GM18505 (cell line): ENCODE data around the gene RPS19BP1.
"Not testable (repeated sequence)": the region's sequence is repeated elsewhere in the genome, so short reads cannot be mapped to it uniquely, and the experiment has no call there.

Experiments
- ATAC-seq: cut with Tn5 transposase; IDR thresholded peaks from one replicate; pipeline ENCODE4 v1.9.1; 2021; ENCODE audit not compliant: unreplicated experiment
- POLR2A ChIP-seq: IDR thresholded peaks from 4 replicates; pipeline ENCODE4 v1.6.1; 2011; ENCODE audit warnings: borderline replicate concordance; ENCODE audit not compliant: insufficient read depth, insufficient read length; ENCODE audit errors: extremely low read depth

RPS19BP1 gene

DNA sequence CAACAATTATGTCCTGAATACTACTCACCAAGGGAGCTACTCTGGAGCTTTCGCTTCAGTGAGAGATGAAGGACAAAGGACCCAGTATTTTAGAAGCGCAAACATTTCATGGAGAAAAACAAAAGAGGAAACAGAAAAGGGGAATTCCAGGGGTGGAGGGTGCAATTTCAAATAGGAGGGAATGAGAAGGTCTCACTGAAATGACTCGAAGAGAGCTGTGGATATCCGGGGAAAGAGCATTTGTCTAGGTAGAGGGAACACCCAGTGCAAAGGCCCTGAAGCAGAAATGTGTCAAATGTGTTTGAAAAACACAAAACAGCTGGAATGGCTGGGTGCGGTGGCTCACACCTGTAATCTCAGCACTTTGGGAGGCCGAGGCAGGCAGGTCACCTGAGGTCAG lies 2.4 kb downstream of the RPS19BP1 start:
- no peak for ATAC-seq
- TF ChIP-seq POLR2A: no peak

- ATAC-seq: no peak
- TF ChIP-seq POLR2A: no peak
Measured at GRCh38 chr22:39529487-39529851, 3.1 kb downstream of the RPS19BP1 start.

DNA sequence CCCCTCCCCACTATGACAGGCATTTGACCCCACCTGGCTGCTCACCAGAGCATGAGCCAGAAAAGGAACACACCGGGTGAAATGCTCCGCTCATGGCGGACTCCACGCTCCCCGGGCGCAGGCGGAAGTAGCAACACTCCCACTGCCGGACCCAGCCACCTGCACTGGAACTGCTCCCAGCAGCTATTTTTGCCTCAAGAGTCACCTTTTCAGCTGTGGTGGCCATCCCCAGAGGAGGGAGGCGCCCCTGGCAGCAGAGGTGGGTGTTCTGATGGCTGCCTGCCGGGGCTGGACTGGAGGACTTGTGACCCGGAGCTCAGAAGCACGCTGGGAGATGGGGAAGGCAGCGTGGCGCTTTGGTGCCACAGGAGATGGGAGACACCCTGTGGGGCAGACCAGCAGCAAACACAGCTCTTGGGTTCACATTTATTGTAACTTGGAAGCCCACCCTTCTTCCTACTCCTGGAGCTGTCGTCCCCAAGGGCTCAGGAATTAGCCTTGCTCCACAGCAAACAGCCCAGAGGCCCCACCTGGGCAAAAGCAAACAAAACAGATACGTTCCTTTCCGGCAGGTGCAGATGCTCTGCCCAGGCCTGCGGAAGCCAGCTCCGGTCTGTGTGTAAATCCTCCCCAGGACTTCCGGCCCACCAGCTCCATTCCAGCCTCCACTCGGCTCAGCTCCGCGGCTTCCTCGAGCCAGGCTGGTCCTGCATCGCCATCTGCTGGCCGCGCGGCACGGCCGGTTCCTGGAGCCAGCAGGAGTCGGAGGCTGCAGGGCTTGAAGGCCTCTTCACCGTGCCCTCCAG lies 3.7 kb downstream of the RPS19BP1 start:
- peak; percentile 28 for ATAC-seq
- TF ChIP-seq POLR2A: no peak

- peak; percentile 54 for TF ChIP-seq POLR2A
- no peak for ATAC-seq
Measured at GRCh38 chr22:39528080-39528661, 4.4 kb downstream of the RPS19BP1 start.

DNA sequence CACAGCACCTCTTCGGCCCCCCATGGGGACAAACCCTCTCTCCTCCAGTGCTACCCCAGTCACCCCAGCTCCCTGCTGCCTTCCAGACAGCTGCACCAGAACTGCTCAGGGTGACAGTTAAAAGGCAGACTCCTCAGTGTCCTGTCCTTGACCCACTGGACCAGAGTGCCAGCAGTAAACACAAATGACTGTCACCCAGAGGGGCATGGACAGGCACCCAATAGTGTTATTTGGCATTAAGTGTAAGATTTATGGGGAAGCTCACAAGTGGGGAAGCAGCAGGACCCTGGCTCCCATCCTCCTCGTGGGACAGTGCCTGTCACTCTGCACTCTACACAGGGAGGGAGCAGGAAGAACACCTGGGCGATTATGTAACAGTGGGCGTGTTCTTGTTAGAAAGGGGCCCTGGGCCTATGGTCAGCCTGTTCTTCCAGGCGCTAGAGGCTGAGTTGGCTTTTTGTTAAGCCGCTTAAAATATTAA lies 5.0 kb downstream of the RPS19BP1 start:
- TF ChIP-seq POLR2A: no peak
- ATAC-seq: no peak

DNA sequence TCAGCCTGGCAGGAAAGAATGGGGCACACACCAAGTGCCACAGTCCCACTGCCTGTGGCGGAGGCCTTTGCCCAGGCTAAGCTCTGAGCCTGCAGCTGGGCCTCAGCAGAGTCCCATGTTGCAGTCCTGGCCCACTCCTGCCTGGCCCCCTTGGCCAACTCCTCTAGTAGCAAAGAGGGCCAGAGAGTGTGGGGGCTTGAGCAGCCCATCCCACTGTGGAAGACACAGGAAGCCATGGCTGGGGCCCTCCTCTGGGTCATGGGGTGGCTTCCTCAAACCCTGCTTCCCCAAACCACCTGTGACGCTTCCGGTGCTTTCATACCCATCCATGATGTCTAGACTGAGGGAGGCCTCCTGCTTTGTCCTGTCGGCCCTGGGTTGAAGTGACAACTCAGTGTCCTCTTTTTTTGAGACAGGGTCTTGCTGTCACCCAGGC lies 5.8 kb downstream of the RPS19BP1 start:
- no peak for ATAC-seq
- TF ChIP-seq POLR2A: no peak

GRCh38 chr22:39525658-39525975 lies 6.9 kb downstream of the RPS19BP1 start:
- ATAC-seq: no peak
- TF ChIP-seq POLR2A: no peak

- no peak for ATAC-seq
- no peak for TF ChIP-seq POLR2A
Measured at GRCh38 chr22:39524753-39525657, 7.5 kb downstream of the RPS19BP1 start.

DNA sequence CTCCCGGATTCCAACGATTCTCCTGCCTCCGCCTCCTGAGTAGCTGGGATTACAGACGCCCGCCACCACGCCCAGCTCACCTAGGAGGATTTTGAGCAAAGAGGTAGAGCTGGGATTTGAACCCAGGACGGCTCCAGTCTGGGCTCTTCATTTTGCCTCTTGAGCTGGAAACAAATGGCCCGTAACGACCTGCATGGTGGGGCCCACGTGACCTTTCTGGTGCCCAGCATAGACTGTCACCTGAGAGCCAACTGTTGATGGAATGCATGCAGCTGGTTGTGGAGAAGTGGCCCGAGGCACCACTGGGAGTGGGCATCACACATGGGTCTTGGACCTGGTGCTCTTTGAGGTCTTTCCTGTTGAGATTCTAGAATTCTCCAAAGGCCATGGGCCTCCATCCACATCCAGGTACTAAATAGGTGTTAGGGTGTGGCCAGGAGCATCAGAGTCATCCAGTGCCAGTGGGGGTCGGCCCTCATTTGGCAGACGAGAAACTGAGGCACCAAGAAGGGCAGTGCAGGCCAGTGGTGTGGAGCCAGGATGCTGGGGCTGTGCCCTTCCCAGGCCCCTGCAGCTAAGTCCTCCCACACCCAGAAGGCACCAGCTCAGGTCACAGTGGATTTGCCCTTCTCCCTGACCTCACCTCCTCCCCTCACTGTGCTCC lies 8.3 kb downstream of the RPS19BP1 start:
- no peak for TF ChIP-seq POLR2A
- ATAC-seq: no peak

DNA sequence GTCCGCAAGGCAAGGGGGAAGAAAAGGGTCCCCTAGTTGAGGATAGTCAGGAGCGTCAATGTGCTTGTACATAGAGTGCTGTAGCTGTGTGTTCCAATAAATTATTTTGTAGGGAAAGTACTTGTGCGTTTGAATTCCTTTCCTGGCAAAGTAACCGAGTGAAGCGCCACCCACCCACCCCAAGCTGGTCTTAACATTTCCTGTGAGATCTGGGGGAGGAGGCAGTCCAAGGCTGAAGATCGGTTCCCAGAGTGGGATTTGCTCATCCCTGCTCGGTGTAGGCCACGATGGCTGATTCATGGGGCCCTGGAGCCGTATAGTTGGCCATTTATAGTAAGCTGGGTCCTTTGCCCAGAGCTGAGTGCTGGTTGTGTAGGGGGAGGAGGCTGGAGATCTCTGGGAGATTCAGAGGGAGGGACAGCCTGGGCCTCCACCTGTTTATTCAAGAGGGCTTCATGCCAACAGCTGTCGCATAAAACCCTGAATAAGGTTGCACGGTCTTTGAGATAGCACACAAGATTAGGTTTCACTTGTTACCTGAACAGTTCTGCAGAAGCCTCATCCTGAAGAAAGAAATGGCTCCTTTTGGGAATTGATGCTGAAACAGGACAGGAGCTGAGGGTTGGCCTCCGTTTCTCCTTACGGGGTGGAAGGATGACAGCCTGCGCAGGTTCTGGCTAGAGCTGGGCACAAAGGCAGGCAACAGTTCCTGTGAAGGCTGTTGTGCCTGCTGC lies 9.8 kb downstream of the RPS19BP1 start:
- TF ChIP-seq POLR2A: peak; percentile 73
- ATAC-seq: no peak

GRCh38 chr22:39522091-39522490 lies 10.5 kb downstream of the RPS19BP1 start:
- ATAC-seq: not testable (repeated sequence)

DNA sequence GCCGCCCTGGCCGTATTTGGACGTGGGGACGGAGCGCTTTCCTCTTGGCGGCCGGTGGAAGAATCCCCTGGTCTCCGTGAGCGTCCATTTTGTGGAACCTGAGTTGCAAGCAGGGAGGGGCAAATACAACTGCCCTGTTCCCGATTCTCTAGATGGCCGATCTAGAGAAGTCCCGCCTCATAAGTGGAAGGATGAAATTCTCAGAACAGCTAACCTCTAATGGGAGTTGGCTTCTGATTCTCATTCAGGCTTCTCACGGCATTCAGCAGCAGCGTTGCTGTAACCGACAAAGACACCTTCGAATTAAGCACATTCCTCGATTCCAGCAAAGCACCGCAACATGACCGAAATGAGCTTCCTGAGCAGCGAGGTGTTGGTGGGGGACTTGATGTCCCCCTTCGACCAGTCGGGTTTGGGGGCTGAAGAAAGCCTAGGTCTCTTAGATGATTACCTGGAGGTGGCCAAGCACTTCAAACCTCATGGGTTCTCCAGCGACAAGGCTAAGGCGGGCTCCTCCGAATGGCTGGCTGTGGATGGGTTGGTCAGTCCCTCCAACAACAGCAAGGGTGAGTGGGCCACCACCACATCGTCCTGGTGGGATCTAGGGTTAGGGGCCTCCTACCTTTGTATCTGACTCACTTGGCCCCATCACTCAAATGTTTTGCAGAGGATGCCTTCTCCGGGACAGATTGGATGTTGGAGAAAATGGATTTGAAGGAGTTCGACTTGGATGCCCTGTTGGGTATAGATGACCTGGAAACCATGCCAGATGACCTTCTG lies 11.3 kb downstream of the RPS19BP1 start:
- not testable (repeated sequence) for ATAC-seq
